ENCODE results near the gene HBP1. TPM values are rescaled to one million over a fixed set of nuclear protein-coding genes. Genes with fewer than 3 reads are reported as not detected.

The HBP1 gene
- total RNA-seq, 6 donors from 2014 or later, result 55.5 to 113 (median 74.4) TPM

- Histone ChIP-seq H3K9me3 (peaks cover 0 to 7% (median 0%) of the 10 kb centered on the region in 4 donors), H3K4me1 (no peaks in the 10 kb centered on the region), H3K27me3 (no peaks in the 10 kb centered on the region), H3K27ac (no peak overlapping the region), H3K36me3 (peaks cover 0 to 17% (median 2%) of the 10 kb centered on the region in 4 donors), H3K4me3 (no peak overlapping the region)
- 86 to 96% methylated on average over 5 of the region's 5 CpGs for WGBS, 2 donors
- no peak for ATAC-seq (ENCODE audit: low FRiP score in 2 of 2)
- TF ChIP-seq CTCF (IDR thresholded peaks at IDR 0.05) (no peak), POLR2AphosphoS5 (IDR thresholded peaks at IDR 0.05) (no peak), EP300 (IDR thresholded peaks at IDR 0.05) (no peak), POLR2A (IDR thresholded peaks at IDR 0.05) (no peak)
- no peak for DNase-seq
Measured at GRCh38 chr7:107248551-107249316, 79.9 kb downstream of the HBP1 start.

DNA sequence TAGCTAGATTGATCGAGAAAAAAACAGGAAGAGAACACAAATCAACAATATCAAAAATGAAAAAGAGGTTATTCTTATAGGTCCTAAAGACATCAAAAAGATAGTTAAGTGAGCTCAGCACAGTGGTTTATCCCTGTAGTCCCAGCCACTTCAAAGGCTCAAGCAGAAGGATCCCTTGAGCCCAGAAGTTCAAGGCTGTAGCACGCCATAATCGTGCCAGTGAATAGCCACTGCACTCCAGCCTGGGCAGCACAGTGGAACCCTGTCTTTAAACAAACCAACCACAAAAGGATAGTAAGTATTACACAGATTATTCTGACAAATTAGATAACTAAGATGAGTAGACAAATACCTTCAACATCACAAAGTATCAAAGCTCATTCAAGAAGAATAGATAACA lies 83.2 kb downstream of the HBP1 start:
- Histone ChIP-seq H3K27ac (no peak overlapping the region), H3K9me3 (no peaks in the 10 kb centered on the region), H3K36me3 (peaks cover 0 to 11% (median 0%) of the 10 kb centered on the region in 4 donors), H3K27me3 (no peaks in the 10 kb centered on the region), H3K4me3 (no peak overlapping the region), H3K4me1 (no peaks in the 10 kb centered on the region)
- ATAC-seq (ENCODE audit: low FRiP score in 2 of 2) (no peak), DNase-seq (no peak)
- no peak for TF ChIP-seq POLR2AphosphoS5 (IDR thresholded peaks at IDR 0.05)
- TF ChIP-seq CTCF (IDR thresholded peaks at IDR 0.05), result no peak
- no peak for TF ChIP-seq POLR2A (IDR thresholded peaks at IDR 0.05)
- no peak for TF ChIP-seq EP300 (IDR thresholded peaks at IDR 0.05)
- 81 to 91% methylated on average over 3 of the region's 3 CpGs for whole genome bisulfite sequencing, 2 donors

Other genes starting within 250 kb of the HBP1 start
- 10 to 100 TPM in 3 of 6 donors, 1 to 10 TPM in 3; 6.5 to 24.1 (median 9.8) TPM for gene PRKAR2B, start 124.3 kb upstream of the HBP1 start, total RNA-seq

Data from upper lobe of left lung (tissue), 6 donors.